ENCODE data around the gene COMMD3. TPM values are rescaled to one million over a fixed set of nuclear protein-coding genes. Genes with fewer than 3 reads are reported as not detected.

The COMMD3 gene
- total and polyA plus RNA-seq, 2 donors (not counting 3 experiments of a cell fraction or from before 2014, with no cell fraction given): 22.5 to 48.9 TPM

GRCh38 chr10:22346096-22346661 lies 30.0 kb downstream of the COMMD3 start:
- H2AFZ ChIP-seq (ENCODE audit: low read depth, low read length): no peak overlapping the region
- DNase-seq (ENCODE audit: low read depth, low spot score) (no peak), FAIRE-seq (no peak)
- dilution Hi-C loops (cut with MboI; ENCODE audit: extremely low pct_ligation_motif_present, low sequenced_read_pairs): no loop called here
- no peak overlapping the region for H3K27ac ChIP-seq (ENCODE audit: insufficient read depth, low read depth, low read length)
- no peaks in the 10 kb centered on the region for H3K36me3 ChIP-seq (ENCODE audit: control insufficient read depth in 2 of 2, extremely low read depth in 1 of 2, insufficient read depth in 2 of 2, low read length in 2 of 2)
- no peaks in the 10 kb centered on the region for H3K9me3 ChIP-seq (replicated peaks; ENCODE audit: control insufficient read depth, insufficient read depth, low read length)
- CTCF ChIA-PET: no interaction called here
- H3K27me3 ChIP-seq (ENCODE audit: control insufficient read depth in 2 of 2, insufficient read depth in 2 of 2, low read length in 2 of 2): peaks cover 59 to 89% of the 10 kb centered on the region in 2 experiments
- no peak for TF ChIP-seq POLR2AphosphoS5 (IDR thresholded peaks at IDR 0.05; ENCODE audit: insufficient read depth, low read depth, low read length)
- no peak overlapping the region for H3K4me2 ChIP-seq (ENCODE audit: insufficient read depth, low read length)
- intact Hi-C loops (cut with micrococcal nuclease): no loop called here
- no peak overlapping the region for H3K9ac ChIP-seq (replicated peaks; ENCODE audit: extremely low read depth, insufficient read depth, low read length)
- H4K20me1 ChIP-seq (replicated peaks; ENCODE audit: control insufficient read depth, extremely low read depth, insufficient read depth, low read length): no peaks in the 10 kb centered on the region
- no peak overlapping the region for H3K4me3 ChIP-seq (replicated peaks in 1 of 3; ENCODE audit: insufficient read depth in 1 of 3, low read depth in 1 of 3, low read length in 3 of 3)
- BruUV-seq (replicated peaks): no TSS peak
- peaks cover 5% of the 10 kb centered on the region for H3K4me1 ChIP-seq (ENCODE audit: control insufficient read depth, extremely low read depth, insufficient read depth, low read length)
- POLR2A ChIA-PET: no interaction called here
- H3K79me2 ChIP-seq (ENCODE audit: control insufficient read depth, insufficient read depth, low read length): no peaks in the 10 kb centered on the region
- no peaks in the 10 kb centered on the region for H3K9me1 ChIP-seq (replicated peaks; ENCODE audit: control insufficient read depth, extremely low read depth, insufficient read depth, low read length)

GRCh38 chr10:22349755-22350154 lies 33.6 kb downstream of the COMMD3 start:
- no peaks in the 10 kb centered on the region for H3K36me3 ChIP-seq (ENCODE audit: control insufficient read depth in 2 of 2, extremely low read depth in 1 of 2, insufficient read depth in 2 of 2, low read length in 2 of 2)
- no peak for DNase-seq (ENCODE audit: low read depth, low spot score)
- POLR2A ChIA-PET: no interaction called here
- no peaks in the 10 kb centered on the region for H4K20me1 ChIP-seq (replicated peaks; ENCODE audit: control insufficient read depth, extremely low read depth, insufficient read depth, low read length)
- dilution Hi-C loops (cut with MboI; ENCODE audit: extremely low pct_ligation_motif_present, low sequenced_read_pairs) (no loop called here), intact Hi-C loops (cut with micrococcal nuclease) (no loop called here)
- no peak overlapping the region for H3K27ac ChIP-seq (ENCODE audit: insufficient read depth, low read depth, low read length)
- H3K79me2 ChIP-seq (ENCODE audit: control insufficient read depth, insufficient read depth, low read length): no peaks in the 10 kb centered on the region
- H3K9me3 ChIP-seq (replicated peaks; ENCODE audit: control insufficient read depth, insufficient read depth, low read length): no peaks in the 10 kb centered on the region
- no peak overlapping the region for H2AFZ ChIP-seq (ENCODE audit: low read depth, low read length)
- TF ChIP-seq JUN (IDR thresholded peaks at IDR 0.05; ENCODE audit: borderline replicate concordance, insufficient read depth, insufficient read length, low read depth): no peak
- no peak for TF ChIP-seq MYC (IDR thresholded peaks at IDR 0.05; ENCODE audit: low read depth, low read length)
- no peak for TF ChIP-seq CTCF (IDR thresholded peaks at IDR 0.05; ENCODE audit: extremely low read depth in 1 of 2, insufficient read depth in 1 of 2, low read depth in 1 of 2, low read length in 2 of 2)
- no peak for TF ChIP-seq GATA2 (IDR thresholded peaks at IDR 0.05; ENCODE audit: insufficient read depth, insufficient read length, low read depth, low read length)
- H3K9me1 ChIP-seq (replicated peaks; ENCODE audit: control insufficient read depth, extremely low read depth, insufficient read depth, low read length): no peaks in the 10 kb centered on the region
- H3K9ac ChIP-seq (replicated peaks; ENCODE audit: extremely low read depth, insufficient read depth, low read length): no peak overlapping the region
- peaks cover 35 to 57% of the 10 kb centered on the region in 2 experiments for H3K27me3 ChIP-seq (ENCODE audit: control insufficient read depth in 2 of 2, insufficient read depth in 2 of 2, low read length in 2 of 2)
- BruUV-seq (replicated peaks): no TSS peak
- H3K4me2 ChIP-seq (ENCODE audit: insufficient read depth, low read length): no peak overlapping the region
- H3K4me3 ChIP-seq (replicated peaks in 1 of 3; ENCODE audit: insufficient read depth in 1 of 3, low read depth in 1 of 3, low read length in 3 of 3): no peak overlapping the region
- no peak for FAIRE-seq
- no peaks in the 10 kb centered on the region for H3K4me1 ChIP-seq (ENCODE audit: control insufficient read depth, extremely low read depth, insufficient read depth, low read length)
- CTCF ChIA-PET: interaction anchor here (1.0 to 2.1 kb wide), 4 partner anchors 10 to 34 kb away, joined by 3 to 5 read pairs (median 4); partner anchors contain the start of gene COMMD3

Data from endothelial cell of umbilical vein (primary cell).